CD1c-positive myeloid dendritic cell (primary cell): Measurements from ENCODE around the gene PPP1R2B.

Experiments
- DNase-seq: peaks from one replicate; pipeline ENCODE4 v3.0.0-alpha.2; 2016; ENCODE audit errors: extremely low spot score

The PPP1R2B gene

GRCh38 chr5:156879665-156880285 lies 29.7 kb downstream of the PPP1R2B start:
- no peak for DNase-seq

GRCh38 chr5:156883316-156883875 lies 33.3 kb downstream of the PPP1R2B start:
- DNase-seq, result no peak

GRCh38 chr5:156888520-156888919 lies 38.4 kb downstream of the PPP1R2B start:
- no peak for DNase-seq

- DNase-seq, result no peak
Observed at GRCh38 chr5:156892223-156892622, 42.1 kb downstream of the PPP1R2B start.

- no peak for DNase-seq
Observed at GRCh38 chr5:156892864-156893263, 42.8 kb downstream of the PPP1R2B start.

- no peak for DNase-seq
Observed at GRCh38 chr5:156893517-156893916, 43.4 kb downstream of the PPP1R2B start.

GRCh38 chr5:156896546-156896945 lies 46.5 kb downstream of the PPP1R2B start:
- DNase-seq, result no peak
